Activated CD8-positive, alpha-beta memory T cell treated with anti-CD3 and anti-CD28 coated beads, Interleukin-2, amount 50 U/mL, for 1 hour (primary cell): ENCODE measurements around the gene ELN.

Experiments used
- DNase-seq: peaks from one replicate; pipeline ENCODE4 v3.0.0-alpha.2; 2020; ENCODE audit errors: extremely low read depth

Gene ELN

DNA sequence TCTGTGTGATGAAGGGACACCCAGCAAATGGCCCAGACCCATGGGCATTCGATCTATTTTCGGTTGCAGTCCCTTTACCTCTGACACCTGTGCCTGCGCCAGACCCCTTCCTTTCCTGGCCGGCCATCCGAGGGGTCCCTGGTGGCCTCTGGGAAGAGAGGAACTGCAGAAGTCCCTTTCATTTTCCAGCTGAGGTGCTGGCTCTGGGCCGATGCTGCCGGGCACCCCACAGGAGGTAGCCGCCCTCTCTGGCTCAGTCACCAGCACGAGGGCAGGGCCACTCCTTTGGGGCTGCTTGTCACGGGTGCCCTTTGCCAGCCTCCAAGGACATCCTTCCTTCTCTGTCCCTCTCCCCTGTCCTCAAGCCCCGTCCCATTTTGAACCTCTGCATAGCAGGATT, 4.2 kb upstream of the ELN start:
- no peak for DNase-seq

DNA sequence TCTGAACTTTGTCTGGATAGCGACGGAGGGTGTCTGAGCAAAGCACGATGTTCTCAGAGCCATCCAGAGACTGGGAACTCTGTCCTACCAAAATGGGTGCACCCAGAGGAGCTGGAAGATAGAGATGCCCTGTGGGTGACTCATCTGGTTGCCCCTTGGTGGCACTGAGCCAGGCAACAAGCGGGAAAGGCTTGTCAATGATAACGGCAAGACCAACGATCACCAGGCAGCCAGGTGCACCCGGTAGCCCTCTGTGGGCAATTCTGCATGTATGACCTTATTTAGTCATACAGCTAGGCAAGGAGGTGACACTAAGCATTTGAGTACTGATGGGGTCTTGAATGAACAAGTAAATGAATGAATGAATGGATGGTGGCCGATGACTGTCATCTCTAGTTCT, 2.8 kb upstream of the ELN start:
- no peak for DNase-seq

GRCh38 chr7:74025730-74026129, 2.2 kb upstream of the ELN start:
- no peak for DNase-seq

DNA sequence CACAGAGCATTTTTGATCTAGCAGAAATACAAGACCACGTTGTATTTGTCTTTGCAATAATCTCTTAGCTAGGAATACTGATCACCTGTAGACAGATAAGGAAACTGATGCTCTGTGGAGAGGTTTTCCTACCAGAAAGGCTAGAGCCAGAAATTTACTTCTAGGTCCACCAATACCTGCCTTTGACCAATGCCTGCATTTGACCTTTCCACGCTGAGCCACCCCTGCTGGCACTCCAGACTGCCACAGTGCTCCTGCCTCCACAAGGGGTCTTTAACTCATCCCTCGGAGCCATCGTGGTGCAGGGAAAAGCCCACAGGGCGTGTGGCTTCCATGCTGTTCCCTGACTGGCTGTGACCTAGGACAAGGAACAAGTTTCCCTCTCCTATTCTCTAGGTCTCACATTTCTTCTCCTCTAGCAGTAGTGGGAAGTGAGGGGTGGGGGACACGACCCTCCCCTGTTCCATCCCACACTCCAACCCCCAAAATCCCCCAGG, 1.5 kb upstream of the ELN start:
- no peak for DNase-seq

- DNase-seq = peak; percentile 4
Measured at GRCh38 chr7:74026903-74027682, 880 bp upstream of the ELN start.

- no peak for DNase-seq
Measured at GRCh38 chr7:74028321-74028838, 407 bp downstream of the ELN start.

- DNase-seq = no peak
Measured at GRCh38 chr7:74029089-74029785, 1.3 kb downstream of the ELN start.

DNA sequence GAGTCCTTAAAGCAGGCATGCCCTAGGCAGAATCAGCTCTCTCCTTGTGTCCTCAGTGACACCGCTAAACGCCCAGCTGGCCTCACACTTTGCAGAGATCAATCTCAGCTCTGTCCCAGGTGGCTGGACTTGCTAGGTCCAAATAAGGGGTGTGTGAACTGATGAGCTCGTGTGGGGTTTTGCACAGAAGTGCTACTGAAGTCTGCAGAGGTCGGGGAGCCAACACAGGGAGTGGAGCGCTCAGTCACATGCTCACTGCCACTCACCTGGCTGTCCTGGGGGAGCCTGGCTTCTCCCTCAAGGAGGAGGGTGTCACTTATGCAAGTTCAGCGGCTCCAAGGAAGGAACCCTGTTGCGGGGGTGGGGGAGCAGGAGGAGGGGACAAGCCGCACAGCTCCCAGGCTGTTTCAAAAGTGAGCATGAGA, 2.0 kb downstream of the ELN start:
- no peak for DNase-seq

DNA sequence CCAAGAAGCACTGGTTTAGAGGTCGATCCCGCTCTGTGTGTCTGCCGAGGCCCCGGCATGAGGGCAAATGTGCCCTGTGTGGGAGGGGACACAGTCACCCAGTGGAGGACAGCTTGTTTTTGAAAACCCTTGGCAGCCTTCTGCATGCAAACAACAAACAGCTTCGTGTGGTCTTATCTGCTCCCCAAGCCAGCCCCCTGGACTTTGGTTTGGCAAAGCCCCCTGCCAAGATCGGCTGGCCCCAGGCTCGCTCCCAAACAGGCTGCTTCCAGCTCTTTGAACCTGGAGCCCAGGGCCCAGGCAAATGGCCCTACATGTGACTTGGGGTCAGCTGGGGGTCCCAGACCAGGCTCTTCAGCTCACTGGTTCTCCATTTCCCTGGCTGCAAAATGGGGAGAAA, 2.9 kb downstream of the ELN start:
- no peak for DNase-seq

- DNase-seq = no peak
Measured at GRCh38 chr7:74031403-74032190, 3.6 kb downstream of the ELN start.

GRCh38 chr7:74032191-74032490, 4.2 kb downstream of the ELN start:
- no peak for DNase-seq

GRCh38 chr7:74032624-74033371, 4.8 kb downstream of the ELN start:
- no peak for DNase-seq

GRCh38 chr7:74033372-74034311, 5.7 kb downstream of the ELN start:
- no peak for DNase-seq

- no peak for DNase-seq
Measured at GRCh38 chr7:74037609-74038008, 9.6 kb downstream of the ELN start.

DNA sequence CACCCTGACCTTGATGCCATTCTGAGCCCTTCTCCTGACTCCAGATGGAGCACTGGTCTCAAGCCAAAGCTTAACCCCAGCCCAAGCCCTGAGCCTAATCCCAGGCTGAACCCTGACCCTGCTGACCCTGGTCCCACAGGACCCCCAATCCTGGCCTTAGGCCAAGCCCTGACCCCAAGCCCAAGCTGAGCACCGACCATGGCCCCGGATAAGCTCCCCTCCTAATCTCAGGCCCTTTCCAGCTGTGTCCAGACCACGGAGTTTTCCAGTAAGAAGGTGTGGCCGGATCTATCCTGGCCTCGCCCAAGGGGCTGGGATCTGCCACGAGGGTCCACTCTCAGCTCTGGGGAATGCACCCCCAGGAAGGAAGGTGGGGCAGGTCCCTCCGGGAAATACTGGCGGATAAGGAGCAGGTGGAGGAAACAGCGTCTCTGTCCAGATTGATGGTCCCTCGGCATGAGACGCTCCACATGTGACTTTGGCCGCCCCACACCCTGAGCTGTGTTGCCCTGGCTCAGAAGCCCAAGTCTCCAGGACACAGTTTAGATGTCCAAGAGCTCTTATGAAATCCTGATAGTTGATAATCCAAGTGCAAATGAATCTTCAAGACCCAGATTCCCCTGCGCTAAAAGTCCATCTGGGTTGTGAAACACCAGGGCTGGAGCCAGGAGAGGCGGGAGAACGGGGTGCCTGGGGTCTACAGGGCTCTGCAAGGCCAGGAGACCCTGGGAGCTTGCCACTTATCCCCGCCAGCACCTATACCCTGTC, 10.4 kb downstream of the ELN start:
- DNase-seq = no peak

DNA sequence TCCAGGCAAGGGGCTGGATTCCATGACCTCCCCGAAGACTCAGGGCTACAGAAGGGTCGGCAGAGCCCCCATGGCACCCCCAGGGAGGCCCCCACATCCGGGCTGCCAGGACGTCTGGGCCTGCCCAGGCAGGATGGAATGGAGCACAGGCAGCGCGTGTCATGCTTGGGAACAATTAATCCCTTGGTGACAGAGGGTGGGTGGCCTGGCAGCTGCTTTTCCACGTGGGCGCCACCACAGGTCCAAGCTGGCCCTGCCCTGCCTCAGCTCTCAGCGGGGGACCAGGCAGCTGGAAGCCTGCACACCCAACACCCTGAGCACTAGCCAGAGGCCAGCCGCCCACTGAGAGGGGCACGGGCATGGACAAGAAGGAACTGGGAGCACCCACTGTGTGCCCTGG, 11.4 kb downstream of the ELN start:
- DNase-seq = no peak

DNA sequence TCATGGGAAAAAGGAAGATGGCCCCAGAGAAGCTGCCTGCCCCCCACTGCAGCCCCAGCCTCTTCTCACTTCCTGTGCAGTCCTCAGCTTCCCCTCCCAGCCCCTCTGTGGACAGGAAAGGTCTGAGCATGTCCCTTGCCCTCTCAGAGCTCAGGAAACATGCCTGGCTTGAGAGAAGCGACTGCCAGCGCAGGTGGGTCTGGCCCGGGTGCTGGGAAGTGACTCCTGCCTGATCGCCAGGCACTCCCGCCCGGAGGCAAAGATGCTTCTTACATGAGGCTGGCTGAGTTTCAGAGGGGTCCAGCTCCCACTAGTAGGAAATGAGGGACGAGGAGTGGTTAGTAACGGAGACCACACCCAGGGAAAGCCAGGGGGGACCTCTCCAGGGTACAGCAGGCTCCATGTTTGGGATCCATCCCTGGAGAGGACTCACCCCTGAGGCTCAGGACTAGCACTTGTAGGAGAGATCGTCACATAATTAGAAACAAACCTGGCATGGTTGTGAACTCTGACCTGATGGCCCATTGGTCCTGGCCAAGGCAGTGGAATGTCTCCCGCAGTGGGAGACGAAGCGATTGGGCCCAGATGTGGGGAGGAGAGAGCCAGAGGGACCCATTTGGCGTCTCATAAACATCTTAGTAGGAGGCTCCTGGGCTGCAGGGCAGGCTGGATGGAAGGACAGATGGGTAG, 12.3 kb downstream of the ELN start:
- DNase-seq = no peak

GRCh38 chr7:74040791-74041520, 13.0 kb downstream of the ELN start:
- DNase-seq = no peak
